CD4-positive, alpha-beta T cell treated with Interleukin-6 for 4 hours (primary cell): ENCODE measurements around the gene NDFIP2.

Source experiments
- DNase-seq: peaks from one replicate; pipeline ENCODE4 v3.0.0-alpha.2; 2020; ENCODE audit warnings: mixed read lengths

Gene NDFIP2

GRCh38 chr13:79497852-79498251 is 16.9 kb downstream of the NDFIP2 start:
- no peak for DNase-seq

GRCh38 chr13:79500829-79501228 is 19.9 kb downstream of the NDFIP2 start:
- DNase-seq: no peak

GRCh38 chr13:79501538-79502232 is 20.7 kb downstream of the NDFIP2 start:
- DNase-seq: no peak

- DNase-seq: no peak
These were observed 22.0 kb downstream of the NDFIP2 start for GRCh38 chr13:79502859-79503468.

- no peak for DNase-seq
These were observed 22.6 kb downstream of the NDFIP2 start for GRCh38 chr13:79503473-79504017.

GRCh38 chr13:79508224-79508961 is 27.4 kb downstream of the NDFIP2 start:
- no peak for DNase-seq

GRCh38 chr13:79511611-79512010 is 30.7 kb downstream of the NDFIP2 start:
- no peak for DNase-seq

GRCh38 chr13:79512950-79513349 is 32.0 kb downstream of the NDFIP2 start:
- DNase-seq: no peak

GRCh38 chr13:79516595-79516994 is 35.6 kb downstream of the NDFIP2 start:
- DNase-seq: no peak

GRCh38 chr13:79519255-79519654 is 38.3 kb downstream of the NDFIP2 start:
- no peak for DNase-seq

- DNase-seq: no peak
These were observed 41.6 kb downstream of the NDFIP2 start for GRCh38 chr13:79522583-79522982.

GRCh38 chr13:79525064-79525857 is 44.3 kb downstream of the NDFIP2 start:
- no peak for DNase-seq

- DNase-seq: no peak
These were observed 46.7 kb downstream of the NDFIP2 start for GRCh38 chr13:79527698-79528097.

- no peak for DNase-seq
These were observed 47.4 kb downstream of the NDFIP2 start for GRCh38 chr13:79528356-79528755.

- DNase-seq: no peak
These were observed 47.8 kb downstream of the NDFIP2 start for GRCh38 chr13:79528759-79529191.

- DNase-seq: no peak
These were observed 48.9 kb downstream of the NDFIP2 start for GRCh38 chr13:79529817-79530216.

GRCh38 chr13:79530270-79530669 is 49.3 kb downstream of the NDFIP2 start:
- DNase-seq: no peak

GRCh38 chr13:79531542-79532254 is 50.7 kb downstream of the NDFIP2 start:
- DNase-seq: no peak

GRCh38 chr13:79532576-79532975 is 51.6 kb downstream of the NDFIP2 start:
- DNase-seq: no peak

- DNase-seq: no peak
These were observed 52.9 kb downstream of the NDFIP2 start for GRCh38 chr13:79533781-79534400.

GRCh38 chr13:79534596-79534995 is 53.6 kb downstream of the NDFIP2 start:
- no peak for DNase-seq

- DNase-seq: no peak
These were observed 57.8 kb downstream of the NDFIP2 start for GRCh38 chr13:79538757-79539156.
